LoVo (cell line): Measurements from ENCODE around the gene NKX3-2.
A peak's percentile ranks its signal among the peaks of the same experiment; 100 is the strongest.

ENCODE experiments used
- DNase-seq: peaks from one replicate; pipeline ENCODE4 v3.0.0-alpha.2; 2016; ENCODE audit warnings: low spot score

The NKX3-2 gene

GRCh38 chr4:13504374-13504773 is 39.9 kb downstream of the NKX3-2 start:
- DNase-seq, result no peak

GRCh38 chr4:13498469-13498868 is 45.8 kb downstream of the NKX3-2 start:
- DNase-seq, result no peak

- no peak for DNase-seq
Measured at GRCh38 chr4:13496605-13497004, 47.7 kb downstream of the NKX3-2 start.

- DNase-seq, result no peak
Measured at GRCh38 chr4:13495753-13496152, 48.6 kb downstream of the NKX3-2 start.

- peak; percentile 11 for DNase-seq
Measured at GRCh38 chr4:13493793-13494192, 50.5 kb downstream of the NKX3-2 start.

GRCh38 chr4:13492747-13493146 is 51.6 kb downstream of the NKX3-2 start:
- no peak for DNase-seq
